NB4 (cell line): ENCODE data around the gene ZBTB49.

Experiments used
- MAX ChIP-seq: IDR thresholded peaks from 2 replicates; pipeline ENCODE4 v1.6.1; 2011; ENCODE audit warnings: low read depth, low read length
- MYC ChIP-seq: IDR thresholded peaks from 2 replicates; pipeline ENCODE4 v1.6.1; 2011; ENCODE audit warnings: low read depth, low read length
- POLR2A ChIP-seq: IDR thresholded peaks from 2 replicates; pipeline ENCODE4 v1.6.1; 2011; ENCODE audit warnings: mild to moderate bottlenecking; ENCODE audit not compliant: insufficient read length; ENCODE audit errors: extremely low read depth
- TF ChIP-seq, protein P1 (sequence below): IDR thresholded peaks from one replicate; pipeline ENCODE4 v1.5.1; 2012; ENCODE audit warnings: low read depth, low read length

GRCh38 chr4:4341861-4342650 lies 52.0 kb downstream of the ZBTB49 start:
- TF ChIP-seq MYC: no peak
- TF ChIP-seq MAX: no peak
- TF ChIP-seq POLR2A: no peak
- TF ChIP-seq, protein P1, sequence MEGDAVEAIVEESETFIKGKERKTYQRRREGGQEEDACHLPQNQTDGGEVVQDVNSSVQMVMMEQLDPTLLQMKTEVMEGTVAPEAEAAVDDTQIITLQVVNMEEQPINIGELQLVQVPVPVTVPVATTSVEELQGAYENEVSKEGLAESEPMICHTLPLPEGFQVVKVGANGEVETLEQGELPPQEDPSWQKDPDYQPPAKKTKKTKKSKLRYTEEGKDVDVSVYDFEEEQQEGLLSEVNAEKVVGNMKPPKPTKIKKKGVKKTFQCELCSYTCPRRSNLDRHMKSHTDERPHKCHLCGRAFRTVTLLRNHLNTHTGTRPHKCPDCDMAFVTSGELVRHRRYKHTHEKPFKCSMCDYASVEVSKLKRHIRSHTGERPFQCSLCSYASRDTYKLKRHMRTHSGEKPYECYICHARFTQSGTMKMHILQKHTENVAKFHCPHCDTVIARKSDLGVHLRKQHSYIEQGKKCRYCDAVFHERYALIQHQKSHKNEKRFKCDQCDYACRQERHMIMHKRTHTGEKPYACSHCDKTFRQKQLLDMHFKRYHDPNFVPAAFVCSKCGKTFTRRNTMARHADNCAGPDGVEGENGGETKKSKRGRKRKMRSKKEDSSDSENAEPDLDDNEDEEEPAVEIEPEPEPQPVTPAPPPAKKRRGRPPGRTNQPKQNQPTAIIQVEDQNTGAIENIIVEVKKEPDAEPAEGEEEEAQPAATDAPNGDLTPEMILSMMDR: no peak
